Measurements from ENCODE around the gene WDR4. TPM values are rescaled to one million over a fixed set of nuclear protein-coding genes. Genes with fewer than 3 reads are reported as not detected.

Gene WDR4
- total and polyA plus RNA-seq, 4 donors = 10.3 to 29.6 (median 16.2) TPM

DNA sequence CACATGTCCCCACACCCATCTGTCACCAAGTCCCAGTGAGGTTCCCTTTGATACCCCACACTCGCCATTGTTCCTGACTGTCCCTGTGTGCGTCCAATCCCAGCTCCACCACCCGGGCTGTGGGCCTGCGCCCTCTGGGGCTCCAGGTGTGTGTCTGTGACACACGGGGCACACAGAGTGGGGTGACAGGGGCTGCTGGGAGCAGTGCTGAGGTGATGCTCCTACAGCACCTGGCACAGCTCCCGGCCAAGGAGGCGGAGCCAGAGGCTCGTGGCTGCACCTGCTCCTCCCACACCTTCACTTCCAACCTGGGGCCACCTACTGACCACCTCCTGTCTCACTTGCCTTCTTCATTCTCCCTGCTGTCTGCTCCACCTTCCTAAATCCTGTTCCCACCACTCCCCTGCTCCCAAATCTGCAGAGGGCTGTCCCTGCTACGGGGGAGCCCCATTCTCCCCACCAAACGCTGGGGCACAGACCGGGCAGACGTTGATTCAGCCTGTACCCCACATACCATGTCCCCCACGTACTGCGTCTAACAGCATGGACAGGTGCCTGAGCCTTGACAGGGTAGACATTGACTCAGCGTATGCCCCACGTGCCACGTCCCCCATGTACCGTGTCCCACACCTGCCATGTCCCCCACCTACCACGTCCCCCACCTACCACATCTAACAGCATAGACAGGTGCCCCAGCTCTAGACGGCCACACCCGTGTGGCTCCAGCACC is 16.4 kb downstream of the WDR4 start:
- ATAC-seq (ENCODE audit: insufficient read depth, low FRiP score) = no peak
- TF ChIP-seq, protein P1, sequence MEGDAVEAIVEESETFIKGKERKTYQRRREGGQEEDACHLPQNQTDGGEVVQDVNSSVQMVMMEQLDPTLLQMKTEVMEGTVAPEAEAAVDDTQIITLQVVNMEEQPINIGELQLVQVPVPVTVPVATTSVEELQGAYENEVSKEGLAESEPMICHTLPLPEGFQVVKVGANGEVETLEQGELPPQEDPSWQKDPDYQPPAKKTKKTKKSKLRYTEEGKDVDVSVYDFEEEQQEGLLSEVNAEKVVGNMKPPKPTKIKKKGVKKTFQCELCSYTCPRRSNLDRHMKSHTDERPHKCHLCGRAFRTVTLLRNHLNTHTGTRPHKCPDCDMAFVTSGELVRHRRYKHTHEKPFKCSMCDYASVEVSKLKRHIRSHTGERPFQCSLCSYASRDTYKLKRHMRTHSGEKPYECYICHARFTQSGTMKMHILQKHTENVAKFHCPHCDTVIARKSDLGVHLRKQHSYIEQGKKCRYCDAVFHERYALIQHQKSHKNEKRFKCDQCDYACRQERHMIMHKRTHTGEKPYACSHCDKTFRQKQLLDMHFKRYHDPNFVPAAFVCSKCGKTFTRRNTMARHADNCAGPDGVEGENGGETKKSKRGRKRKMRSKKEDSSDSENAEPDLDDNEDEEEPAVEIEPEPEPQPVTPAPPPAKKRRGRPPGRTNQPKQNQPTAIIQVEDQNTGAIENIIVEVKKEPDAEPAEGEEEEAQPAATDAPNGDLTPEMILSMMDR (IDR thresholded peaks at IDR 0.05; ENCODE audit: control extremely low read depth, extremely low read depth) = no peak
- WGBS, 2 donors = 92 to 94% methylated on average over 21 of the region's 21 CpGs
- no peaks in the 10 kb centered on the region for H3K9me3 ChIP-seq (ENCODE audit: control insufficient read depth in 4 of 4, insufficient read depth in 3 of 4, low read length in 3 of 4)
- H3K27ac ChIP-seq (ENCODE audit: low read depth in 1 of 2, low read length in 1 of 2) = no peak overlapping the region
- no peak overlapping the region for H3K4me3 ChIP-seq
- H3K27me3 ChIP-seq (ENCODE audit: control insufficient read depth in 3 of 3, insufficient read depth in 3 of 3, low read length in 2 of 3) = no peaks in the 10 kb centered on the region
- peaks cover 0 to 3% (median 0%) of the 10 kb centered on the region in 5 donors for H3K4me1 ChIP-seq (ENCODE audit: control insufficient read depth in 5 of 5, insufficient read depth in 5 of 5, low read length in 5 of 5)
- no peak for DNase-seq
- no peak overlapping the region for H3K9ac ChIP-seq (ENCODE audit: insufficient read depth in 1 of 2, low read length in 2 of 2)
- H3K36me3 ChIP-seq (ENCODE audit: control insufficient read depth in 4 of 4, insufficient read depth in 4 of 4, low read length in 4 of 4) = peaks cover 5 to 62% (median 8%) of the 10 kb centered on the region in 4 donors

DNA sequence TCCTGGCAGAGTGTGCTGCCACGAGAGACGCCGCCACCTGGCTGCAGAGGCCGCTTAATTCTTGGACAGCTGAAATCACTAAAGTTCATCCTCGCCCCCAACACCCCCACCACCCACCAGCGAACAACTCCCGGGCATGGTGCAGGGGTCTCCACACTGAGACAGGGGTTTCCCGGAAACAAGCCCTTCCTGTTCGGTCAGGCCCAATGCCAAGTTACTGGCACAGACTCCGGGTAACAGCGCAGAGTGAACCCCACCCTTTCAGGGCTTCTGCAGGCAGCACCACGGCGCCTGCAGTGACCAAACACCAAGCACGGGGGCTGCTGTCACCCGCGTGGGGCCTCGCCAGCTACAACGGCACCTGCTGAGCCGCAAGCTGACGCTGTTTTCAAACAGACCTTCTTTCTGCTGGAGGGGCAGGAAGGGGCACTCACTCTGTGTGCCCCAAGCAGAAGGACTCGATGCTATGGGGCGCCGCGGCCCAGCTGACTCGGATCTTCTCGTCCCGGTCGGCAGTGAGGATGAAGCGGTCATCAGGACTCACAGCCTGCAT is 17.4 kb downstream of the WDR4 start:
- ATAC-seq (ENCODE audit: insufficient read depth, low FRiP score) (no peak), DNase-seq (no peak)
- no peak overlapping the region for H3K4me3 ChIP-seq
- peak overlapping the region in 1 of 2 donors; percentile 6 for H3K27ac ChIP-seq (ENCODE audit: low read depth in 1 of 2, low read length in 1 of 2)
- H3K36me3 ChIP-seq (ENCODE audit: control insufficient read depth in 4 of 4, insufficient read depth in 4 of 4, low read length in 4 of 4) = peaks cover 4 to 62% (median 10%) of the 10 kb centered on the region in 4 donors
- 72 to 80% methylated on average over 28 to 29 of the region's 29 CpGs for whole genome bisulfite sequencing, 2 donors
- no peak overlapping the region for H3K9ac ChIP-seq (ENCODE audit: insufficient read depth in 1 of 2, low read length in 2 of 2)
- peaks cover 0 to 3% (median 0%) of the 10 kb centered on the region in 5 donors for H3K4me1 ChIP-seq (ENCODE audit: control insufficient read depth in 5 of 5, insufficient read depth in 5 of 5, low read length in 5 of 5)
- H3K27me3 ChIP-seq (ENCODE audit: control insufficient read depth in 3 of 3, insufficient read depth in 3 of 3, low read length in 2 of 3) = no peaks in the 10 kb centered on the region
- H3K9me3 ChIP-seq (ENCODE audit: control insufficient read depth in 4 of 4, insufficient read depth in 3 of 4, low read length in 3 of 4) = no peaks in the 10 kb centered on the region
- TF ChIP-seq, protein P1 (IDR thresholded peaks at IDR 0.05; ENCODE audit: control extremely low read depth, extremely low read depth) = no peak

DNA sequence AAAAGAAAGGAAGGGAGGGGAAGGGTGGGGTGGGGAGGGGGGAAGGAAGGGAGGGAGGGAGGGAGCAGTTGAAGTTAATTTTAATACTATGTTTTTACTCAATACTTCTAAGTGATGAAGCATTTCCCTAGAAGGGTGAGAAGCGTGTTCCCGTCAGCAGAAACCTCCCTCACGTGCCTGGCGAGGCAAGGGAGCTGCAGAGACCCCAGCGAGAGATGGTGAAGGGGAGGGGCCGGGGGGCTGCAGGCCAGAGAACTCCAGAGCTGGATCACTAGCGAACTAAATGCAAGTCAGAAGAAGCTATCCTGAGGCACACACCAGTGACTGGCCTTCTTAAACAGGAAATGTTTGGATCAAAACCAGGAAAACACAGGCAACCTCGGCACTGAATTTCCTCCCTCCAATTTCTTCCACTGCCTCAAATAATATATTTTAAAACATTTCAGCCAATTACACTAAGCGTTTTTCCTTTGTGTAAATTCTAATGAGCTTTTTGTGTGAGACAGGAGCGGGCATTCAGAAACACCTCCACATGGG is 18.0 kb downstream of the WDR4 start:
- DNase-seq (no peak), ATAC-seq (ENCODE audit: insufficient read depth, low FRiP score) (no peak)
- 71 to 78% methylated on average over 10 of the region's 10 CpGs for WGBS, 2 donors
- Histone ChIP-seq H3K27me3 (ENCODE audit: control insufficient read depth in 3 of 3, insufficient read depth in 3 of 3, low read length in 2 of 3) (no peaks in the 10 kb centered on the region), H3K36me3 (ENCODE audit: control insufficient read depth in 4 of 4, insufficient read depth in 4 of 4, low read length in 4 of 4) (peaks cover 4 to 61% (median 10%) of the 10 kb centered on the region in 4 donors), H3K4me1 (ENCODE audit: control insufficient read depth in 5 of 5, insufficient read depth in 5 of 5, low read length in 5 of 5) (peaks cover 0 to 3% (median 0%) of the 10 kb centered on the region in 5 donors), H3K9me3 (ENCODE audit: control insufficient read depth in 4 of 4, insufficient read depth in 3 of 4, low read length in 3 of 4) (no peaks in the 10 kb centered on the region), H3K9ac (ENCODE audit: insufficient read depth in 1 of 2, low read length in 2 of 2) (no peak overlapping the region), H3K27ac (ENCODE audit: low read depth in 1 of 2, low read length in 1 of 2) (no peak overlapping the region), H3K4me3 (no peak overlapping the region)
- TF ChIP-seq, protein P1 (IDR thresholded peaks at IDR 0.05; ENCODE audit: control extremely low read depth, extremely low read depth) = no peak

Measured in lung (tissue), 12 donors.